GM19328 (cell line): ENCODE measurements around the gene PGAP6.
A peak's percentile ranks its signal among the peaks of the same experiment; 100 is the strongest.
"Not testable (repeated sequence)": the region's sequence is repeated elsewhere in the genome, so short reads cannot be mapped to it uniquely, and the experiment has no call there.

Source experiments
- ATAC-seq: cut with Tn5 transposase; IDR thresholded peaks from one replicate; pipeline ENCODE4 v1.9.1; 2021; ENCODE audit warnings: mild to moderate bottlenecking, moderate library complexity; ENCODE audit not compliant: unreplicated experiment

The PGAP6 gene

DNA sequence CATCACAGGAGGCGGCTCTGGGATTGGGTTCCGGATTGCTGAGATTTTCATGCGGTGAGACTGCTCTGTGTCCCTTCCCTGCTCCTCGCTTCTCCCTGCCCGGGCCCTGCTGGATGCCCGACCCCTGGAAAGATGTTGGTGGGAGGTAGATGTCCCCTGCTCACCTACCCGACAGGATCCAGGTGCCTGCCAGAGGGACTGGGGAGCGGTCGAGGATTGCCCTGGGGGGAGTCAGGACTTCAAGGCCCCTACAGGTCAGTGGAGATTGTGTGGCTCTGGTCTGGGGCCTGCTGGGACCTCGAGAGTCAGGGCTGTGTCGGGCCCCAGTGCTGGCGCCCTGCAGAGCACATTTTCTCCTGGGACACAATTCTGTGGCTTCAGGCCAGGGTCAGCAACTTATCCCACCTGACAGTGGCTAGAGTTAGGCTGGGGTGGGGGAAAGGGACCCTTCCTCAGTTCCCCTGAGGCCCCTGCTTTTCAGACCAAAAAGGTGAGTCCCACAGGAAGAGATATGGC lies 23.3 kb upstream of the PGAP6 start:
- ATAC-seq: no peak

DNA sequence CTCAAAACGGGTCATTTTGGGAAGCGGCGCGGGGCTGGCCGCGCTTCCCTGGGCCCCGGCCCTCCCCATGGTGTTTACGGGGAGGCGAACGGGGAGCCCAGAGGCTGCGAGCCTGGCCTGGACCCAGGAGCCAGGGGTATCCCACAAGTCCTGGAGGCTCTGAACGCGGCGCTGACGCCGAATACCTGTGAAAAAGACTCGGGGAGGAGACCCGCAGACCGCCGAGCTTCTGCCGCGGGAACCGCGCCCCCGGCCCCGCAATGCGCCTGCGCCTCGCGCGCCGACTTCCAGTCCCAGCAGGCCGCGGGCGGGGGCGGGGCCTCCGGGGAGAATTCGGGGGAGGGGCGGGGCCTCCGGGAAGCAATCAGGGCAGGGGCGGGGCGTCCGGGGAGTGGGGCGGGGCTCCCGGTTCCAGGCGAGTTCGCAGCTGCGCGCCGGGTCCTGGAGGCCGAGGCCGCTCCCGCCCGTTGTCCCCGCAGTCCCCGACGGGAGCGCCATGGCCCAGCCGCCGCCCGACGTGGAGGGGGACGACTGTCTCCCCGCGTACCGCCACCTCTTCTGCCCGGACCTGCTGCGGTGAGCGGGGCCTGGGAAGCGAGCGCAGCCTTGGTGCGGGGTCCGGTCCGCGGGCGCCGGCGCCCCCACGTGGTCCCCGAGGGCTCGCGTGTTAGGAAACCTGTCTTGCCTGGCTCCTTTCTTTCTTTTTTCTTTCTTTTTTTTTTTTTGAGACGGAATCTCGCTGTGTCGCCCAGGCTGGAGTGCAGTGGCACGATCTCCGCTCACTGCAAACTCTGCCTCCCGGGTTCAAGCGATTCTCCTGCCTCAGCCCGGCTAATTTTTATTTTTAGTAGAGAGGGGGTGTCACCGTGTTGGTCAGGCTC lies 19.9 kb upstream of the PGAP6 start, which contains the start of gene DECR2:
Gene DECR2 (plus strand): TSS at position 418 of the 881 bp plus-strand sequence. CDS start 79 bp downstream, at position 497.
- ATAC-seq: peak; percentile 47

DNA sequence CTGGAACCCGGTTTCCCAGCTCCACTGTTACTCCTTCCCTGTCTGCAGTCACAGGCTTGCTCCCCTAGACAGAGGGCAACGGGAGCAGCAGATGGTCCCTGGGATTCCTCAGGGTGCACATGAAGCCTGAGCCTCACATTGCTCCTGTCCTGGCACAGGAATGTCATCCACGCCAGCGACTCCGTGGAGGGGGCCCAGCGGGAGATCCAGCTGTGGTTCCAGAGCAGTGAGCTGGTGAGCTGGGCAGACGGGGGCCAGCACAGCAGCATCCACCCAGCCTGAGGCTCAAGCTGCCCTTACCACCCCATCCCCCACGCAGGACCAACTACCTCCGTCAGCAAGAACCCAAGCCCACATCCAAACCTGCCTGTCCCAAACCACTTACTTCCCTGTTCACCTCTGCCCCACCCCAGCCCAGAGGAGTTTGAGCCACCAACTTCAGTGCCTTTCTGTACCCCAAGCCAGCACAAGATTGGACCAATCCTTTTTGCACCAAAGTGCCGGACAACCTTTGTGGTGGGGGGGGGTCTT lies 18.3 kb upstream of the PGAP6 start:
- no peak for ATAC-seq

DNA sequence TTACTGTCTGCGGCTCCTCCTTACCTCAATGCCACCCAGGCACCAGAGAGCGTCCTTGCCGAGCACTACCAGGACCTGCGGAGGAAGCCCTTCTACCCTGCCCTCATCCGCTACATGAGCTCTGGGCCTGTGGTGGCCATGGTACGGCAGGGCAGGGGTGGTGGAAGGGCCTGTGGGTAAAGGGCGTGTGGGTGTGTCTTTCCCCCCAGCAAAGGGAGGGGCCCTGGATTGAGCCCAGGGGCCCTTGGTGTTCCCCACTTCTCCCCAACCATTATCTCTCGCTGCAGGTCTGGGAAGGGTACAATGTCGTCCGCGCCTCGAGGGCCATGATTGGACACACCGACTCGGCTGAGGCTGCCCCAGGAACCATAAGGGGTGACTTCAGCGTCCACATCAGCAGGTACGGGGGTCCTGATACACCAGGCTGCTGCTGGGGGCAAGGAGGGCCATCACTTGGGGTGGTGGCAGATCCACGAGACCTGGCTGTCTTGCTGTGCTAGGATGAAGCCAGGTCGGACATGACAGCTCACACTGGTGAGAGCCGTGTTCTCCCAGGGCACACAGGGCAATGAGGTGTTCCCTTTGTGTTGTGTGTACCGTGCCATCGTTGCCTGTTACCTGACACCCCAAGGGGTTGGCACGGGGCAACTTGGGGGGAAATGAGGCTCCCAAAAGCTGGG lies 17.7 kb upstream of the PGAP6 start:
- no peak for ATAC-seq

DNA sequence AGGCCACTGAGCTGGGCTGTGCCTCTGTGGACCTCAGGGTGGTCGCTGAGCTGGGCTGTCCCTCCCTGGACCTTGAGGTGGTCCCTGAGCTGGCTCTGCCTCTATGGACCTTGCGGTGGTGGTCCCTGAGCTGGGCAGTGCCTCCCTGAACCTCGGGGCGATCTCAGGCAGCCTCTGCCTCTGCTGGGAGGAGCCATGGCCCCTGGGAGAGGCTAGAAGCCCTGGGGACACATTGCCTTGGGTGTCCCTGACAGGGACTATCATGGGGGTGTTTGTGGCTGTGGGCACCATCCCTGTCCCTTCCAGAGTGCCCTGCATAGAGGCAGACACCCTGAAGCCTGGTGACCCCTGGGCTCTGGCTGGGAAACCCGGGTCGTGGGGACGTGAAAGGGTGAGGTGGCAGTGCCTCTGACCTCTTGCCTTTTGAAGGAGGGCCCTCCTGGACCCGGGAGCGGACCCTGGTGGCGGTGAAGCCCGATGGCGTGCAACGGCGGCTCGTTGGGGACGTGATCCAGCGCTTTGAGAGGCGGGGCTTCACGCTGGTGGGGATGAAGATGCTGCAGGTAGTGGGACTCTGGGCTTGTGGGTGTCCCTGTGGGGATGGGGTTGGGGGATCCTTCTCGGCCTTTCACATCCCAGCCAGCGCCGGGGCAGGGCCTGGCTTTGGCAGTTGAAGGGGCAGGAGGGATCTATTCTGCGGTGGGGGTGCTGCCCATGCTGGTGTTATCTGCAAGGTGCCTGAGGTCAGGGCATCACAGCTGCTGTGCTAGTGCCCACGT lies 17.0 kb upstream of the PGAP6 start:
- no peak for ATAC-seq

DNA sequence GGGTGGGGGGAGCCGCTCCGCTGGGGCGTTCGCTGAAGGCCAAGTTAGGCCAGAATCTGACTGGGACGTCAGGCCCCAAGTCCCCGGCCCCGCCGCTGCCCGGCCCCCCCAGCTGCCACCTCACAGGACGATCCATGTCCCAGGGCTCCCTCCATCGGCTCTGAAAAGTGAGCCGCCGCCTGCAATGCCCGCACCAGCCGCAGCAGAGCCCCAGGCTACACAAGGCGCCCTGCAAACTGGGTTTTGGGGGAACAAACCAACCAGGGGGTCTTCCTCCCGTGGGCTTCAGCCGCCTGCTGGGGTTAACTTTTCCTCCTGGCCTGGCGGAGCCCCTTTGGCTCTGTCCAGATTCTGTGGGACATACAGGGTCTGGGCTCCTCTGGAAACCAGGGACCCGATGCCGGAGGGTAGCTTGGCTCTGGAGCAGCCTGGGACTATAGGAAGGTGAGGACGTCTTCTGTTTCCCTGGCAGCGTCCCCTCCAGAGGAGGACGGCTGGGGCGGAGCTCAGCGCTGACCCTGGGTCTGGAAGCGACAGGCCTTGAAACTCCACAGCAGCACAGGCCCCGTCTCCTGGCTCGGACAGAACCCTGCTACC lies 16.1 kb upstream of the PGAP6 start:
- ATAC-seq: no peak

DNA sequence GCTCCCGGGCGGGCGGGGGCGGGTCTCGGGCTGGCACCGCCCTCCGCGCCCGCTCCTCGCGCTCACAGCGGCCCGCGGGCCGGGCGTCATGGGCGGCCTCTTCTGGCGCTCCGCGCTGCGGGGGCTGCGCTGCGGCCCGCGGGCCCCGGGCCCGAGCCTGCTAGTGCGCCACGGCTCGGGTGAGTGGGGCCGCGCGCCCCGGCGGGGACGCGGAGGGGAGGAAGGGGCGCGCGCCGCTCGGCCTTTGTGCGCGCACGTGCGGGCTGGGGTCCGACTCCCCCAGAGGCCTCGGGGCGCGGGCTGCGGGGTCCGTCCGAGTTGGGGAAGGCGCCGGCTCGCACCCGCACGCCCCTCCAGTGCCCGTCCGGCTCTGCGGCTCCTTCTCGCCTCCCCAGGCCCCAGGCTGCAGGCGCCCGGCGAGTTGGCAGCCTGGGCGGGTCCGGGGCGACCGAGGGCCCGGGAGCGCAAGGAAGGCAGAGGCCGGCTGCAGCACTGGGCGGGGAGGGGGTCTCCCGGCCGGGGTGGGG lies 15.4 kb upstream of the PGAP6 start, which contains the start of gene NME4:
Gene NME4 (plus strand): TSS at position 65 of the 527 bp plus-strand sequence. CDS start 24 bp downstream, at position 89.
- ATAC-seq: no peak

DNA sequence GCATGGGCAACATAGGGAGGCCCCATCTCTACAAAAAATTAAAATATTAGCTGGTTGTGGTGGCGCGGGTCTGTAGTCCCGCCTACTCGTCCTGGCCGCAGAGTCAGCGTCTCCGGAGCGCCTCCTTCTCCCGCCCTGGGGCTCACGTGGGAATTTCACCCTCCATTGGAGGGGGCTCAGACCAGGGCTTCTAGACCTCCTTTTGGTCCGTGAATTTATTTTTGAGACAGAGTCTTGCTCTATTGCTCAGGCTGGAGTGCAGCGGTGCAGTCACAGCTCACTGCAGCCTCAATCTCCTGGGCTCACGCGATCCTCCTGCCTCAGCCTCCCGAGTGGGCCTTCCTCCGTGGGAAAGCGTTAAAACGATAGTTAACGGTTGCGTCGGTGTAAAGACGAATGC lies 14.8 kb upstream of the PGAP6 start:
- ATAC-seq: no peak

DNA sequence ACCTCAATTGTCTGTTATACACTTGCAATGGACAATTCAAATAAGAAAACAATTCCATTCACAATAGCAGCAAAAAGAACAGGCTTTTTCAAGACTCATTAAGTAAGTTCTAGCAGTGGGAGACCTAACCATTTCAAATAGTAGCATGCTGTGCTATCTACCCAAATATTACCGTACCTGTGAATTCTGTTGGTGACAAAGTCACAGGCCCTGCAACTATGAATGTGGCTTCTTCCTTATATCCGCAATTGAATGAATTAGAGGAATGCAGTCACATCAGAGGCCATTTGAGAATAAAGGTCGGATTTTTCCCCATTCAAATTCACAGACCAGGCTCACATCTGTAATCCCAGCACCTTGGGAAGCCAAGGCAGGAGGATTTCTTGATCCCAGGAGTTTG lies 14.4 kb upstream of the PGAP6 start:
- no peak for ATAC-seq

DNA sequence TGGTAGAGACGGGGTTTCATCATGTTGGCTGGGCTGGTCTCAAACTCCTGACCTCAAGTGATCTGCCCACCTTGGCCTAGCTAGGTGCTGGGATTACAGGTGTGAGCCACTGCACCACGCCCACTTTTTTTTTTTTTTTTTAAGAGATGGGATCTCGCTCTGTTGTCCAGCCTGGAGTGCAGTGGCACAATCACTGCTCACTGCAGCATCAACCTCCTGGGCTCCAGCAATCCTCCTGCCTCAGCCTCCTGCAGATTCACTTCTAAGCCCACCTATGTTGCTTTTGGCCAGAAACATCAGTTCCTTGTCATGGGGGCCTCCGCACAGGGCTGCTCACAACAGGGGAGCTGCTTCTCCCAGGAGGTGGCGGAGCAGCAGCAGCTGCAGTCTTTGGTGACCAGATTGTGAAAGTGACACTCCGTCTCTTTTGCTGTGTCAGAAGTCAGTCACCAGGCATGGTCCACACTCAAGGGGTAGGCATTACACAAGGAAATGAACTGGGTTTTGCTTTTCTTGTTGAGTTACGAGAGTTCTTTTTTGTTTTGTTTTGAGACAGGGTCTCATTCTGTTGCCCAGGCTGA lies 10.8 kb upstream of the PGAP6 start:
- no peak for ATAC-seq

DNA sequence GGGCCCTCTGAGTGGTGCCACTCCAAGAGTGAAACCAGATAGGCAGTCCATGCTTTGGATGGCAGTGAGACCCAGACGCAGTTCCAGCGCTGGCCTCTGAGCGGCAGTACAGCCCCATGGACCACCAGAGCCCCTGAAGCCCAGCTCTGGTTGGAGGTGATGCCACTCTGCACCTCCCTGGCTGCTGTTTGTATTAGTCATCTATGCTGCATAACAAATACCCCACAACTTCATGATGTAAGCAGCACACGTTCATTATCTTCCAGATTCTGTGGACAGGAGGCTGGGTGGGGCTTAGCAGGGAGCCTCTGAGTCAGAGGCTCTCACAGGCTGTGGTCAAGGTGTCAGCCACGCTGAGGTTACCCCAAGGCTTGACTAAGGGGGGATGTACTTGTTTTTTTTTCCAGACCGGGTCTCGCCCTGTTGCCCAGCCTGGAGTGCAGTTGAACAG lies 10.1 kb upstream of the PGAP6 start:
- no peak for ATAC-seq

DNA sequence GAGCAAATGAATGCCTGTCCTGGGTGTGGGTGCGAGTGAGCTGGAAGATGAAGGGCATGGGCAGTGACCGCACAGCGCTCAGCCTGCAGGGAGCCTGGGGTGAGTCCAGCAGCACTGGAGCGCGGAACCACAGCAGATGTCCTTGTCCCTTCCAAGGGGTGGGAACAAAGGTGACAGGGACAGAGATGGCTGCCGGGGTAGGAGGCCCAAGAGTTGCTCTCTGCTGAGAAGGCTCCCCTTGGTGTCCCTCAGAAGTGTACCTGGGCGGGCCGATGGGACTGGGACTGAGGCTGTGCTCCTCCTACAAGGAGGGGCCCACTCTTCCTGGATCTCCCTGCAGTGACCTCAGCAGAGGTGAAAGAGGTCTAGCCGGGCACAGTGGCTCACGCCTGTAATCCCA lies 7.6 kb upstream of the PGAP6 start:
- ATAC-seq: no peak

DNA sequence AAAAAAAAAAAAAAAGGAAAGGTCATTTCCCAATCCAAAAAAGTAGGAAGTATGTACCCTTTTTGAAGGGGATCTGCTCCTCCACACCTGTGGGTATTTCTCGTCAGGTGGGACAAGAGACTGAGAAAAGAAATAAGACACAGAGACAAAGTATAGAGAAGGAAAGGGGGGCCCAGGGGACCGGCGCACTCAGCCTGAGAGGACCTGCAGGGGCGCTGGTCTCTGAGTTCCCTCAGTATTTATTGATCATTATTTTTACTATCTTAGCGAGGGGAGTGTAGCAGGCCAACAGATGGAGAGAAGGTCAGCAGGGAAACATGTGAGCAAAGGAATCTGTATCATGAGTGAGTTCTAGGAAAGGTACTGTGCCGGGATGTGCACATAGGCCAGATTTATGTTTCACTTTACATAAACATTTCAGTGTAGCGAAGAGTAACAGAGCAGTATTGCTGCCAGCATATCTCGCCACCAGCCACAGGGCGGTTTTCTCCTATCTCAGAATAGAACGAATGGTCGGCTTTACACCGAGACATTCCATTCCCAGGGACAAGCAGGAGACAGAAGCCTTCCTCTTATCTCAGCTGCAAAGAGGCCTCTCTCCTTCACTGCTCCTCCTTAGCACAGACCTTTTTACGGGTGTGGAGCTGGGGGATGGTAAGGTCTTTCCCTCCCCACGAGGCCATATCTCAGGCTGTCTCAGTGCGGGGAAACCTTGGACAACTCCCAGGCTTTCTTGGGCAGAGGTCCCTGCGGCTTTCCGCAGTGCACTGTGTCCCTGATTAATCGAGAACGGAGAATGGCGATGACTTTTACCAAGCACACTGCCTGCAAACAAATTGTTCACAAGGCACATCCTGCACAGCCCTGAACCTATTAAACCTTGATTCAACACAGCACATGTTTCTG lies 6.2 kb upstream of the PGAP6 start:
- not testable (repeated sequence) for ATAC-seq

DNA sequence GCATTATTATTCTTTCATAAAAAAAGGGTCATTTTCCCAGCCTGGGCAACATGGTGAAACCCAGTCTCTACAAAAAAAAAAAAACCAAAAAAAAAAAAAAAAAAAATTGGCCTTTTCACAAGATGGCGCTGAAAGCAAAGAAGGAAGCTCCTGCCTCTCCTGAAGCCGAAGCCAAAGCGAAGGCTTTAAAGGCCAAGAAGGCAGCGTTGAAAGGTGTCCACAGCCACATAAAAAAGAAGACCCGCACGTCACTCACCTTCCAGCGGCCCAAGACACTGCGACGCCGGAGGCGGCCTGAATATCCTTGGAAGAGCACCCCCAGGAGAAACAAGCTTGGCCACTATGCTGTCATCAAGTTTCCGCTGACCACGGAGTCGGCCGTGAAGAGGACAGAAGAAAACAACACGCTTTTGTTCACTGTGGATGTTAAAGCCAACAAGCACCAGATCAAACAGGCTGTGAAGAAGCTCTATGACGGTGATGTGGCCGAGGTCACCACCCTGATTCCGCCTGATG lies 4.9 kb upstream of the PGAP6 start:
- no peak for ATAC-seq

DNA sequence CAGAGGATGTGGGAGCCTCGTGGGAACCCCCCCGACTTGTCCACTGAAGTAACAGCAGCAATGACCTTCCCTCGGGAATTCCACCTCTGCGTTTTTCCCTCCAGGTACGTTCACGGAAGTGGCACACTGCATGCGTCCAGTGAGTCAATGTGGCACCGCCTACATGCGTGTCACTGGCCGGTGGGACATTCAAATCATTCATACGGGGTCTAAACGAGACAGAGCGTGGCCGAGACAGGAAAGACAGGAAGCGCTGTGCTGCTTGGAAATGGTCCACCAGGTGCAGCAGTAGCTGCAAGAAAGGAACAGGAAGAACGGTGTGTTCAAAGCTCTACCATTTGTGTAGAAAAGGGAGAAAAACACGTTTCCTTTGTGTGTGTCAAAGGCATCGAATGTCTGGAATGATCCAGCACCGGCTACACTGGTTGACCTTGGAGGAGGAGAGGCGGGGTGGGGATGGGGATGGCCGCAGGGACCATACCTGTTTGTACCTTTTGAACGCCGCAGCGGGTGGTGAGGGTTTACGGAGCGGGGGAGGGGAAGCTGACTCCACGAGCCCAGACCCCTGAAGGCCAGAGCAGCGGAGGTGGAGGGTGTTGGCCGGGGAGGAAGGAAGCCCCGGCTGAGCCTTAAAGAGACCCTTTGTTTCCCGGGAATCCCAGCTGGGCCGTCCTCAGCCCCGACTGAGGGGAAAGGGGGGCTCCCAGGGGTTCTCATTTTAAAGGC lies 1.7 kb upstream of the PGAP6 start:
- no peak for ATAC-seq

DNA sequence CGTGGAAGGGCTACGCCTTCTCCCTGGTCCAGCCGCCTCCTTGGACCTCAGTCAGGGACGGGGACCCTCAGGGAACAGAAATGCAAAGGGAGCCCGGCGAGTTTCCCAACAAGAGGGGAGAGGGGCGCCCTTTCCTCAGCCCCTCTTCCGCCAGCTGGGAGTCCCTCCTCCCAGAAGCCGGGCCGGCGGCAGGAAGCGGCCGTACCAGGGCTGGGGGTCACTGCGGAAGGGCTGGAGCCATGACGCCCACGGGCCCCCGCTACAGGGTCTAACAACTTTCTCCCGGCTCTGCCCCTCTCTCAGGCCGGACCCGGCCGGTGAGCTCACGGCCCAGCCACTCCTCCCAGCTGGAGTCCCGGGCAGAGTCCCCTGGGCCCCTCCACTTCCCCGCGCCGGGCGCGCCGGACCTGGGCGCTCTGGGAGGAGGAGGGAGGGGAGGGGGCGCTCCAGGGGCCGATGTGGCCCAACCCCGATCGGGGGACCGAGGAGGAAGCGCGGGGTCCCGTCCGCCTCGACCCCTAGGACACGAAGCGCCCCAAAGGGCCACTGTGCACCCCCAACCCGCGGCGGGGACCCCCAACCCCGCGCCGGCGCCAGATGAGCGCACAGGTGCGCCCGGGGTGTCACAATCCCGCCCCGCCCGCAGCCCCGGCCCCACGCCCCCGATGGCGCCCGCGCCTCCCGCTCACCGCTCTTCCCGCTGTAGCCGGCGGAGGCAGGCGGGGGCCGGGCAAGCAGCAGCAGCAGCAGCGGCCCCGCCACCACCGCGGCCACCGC lies 578 bp downstream of the PGAP6 start:
- peak; percentile 27 for ATAC-seq

DNA sequence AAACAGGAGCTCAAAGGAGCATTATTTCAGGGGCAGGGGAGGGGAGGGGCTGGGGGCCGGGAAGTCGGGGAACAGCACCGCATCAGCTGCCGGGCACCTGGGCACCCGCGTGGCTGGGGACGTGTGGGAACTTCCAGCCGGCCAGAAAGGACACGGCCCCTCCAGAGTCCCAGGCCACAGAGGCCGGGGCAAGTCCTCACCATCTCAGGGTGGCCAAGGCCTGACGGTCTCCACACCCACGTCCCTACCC lies 1.1 kb downstream of the PGAP6 start:
- ATAC-seq: no peak
